Effector memory CD4-positive, alpha-beta T cell (primary cell): ENCODE measurements around the gene GPN3.
"Not testable (repeated sequence)": the region's sequence is repeated elsewhere in the genome, so short reads cannot be mapped to it uniquely, and the experiment has no call there.

Experiments
- DNase-seq, 3 donors: peaks; one replicate each; pipeline ENCODE4 v3.0.0-alpha.2; 2020
- H3K27ac ChIP-seq: 2 replicates; pipeline ENCODE4 v1.7.0; 2013; ENCODE audit warnings: mild to moderate bottlenecking, low read length, moderate library complexity; ENCODE audit not compliant: insufficient read depth, poor library complexity, severe bottlenecking
- H3K27me3 ChIP-seq: replicated peaks from 2 replicates; pipeline ENCODE4 v1.7.0; 2013; ENCODE audit warnings: mild to moderate bottlenecking, low read length; ENCODE audit not compliant: insufficient read depth, control insufficient read depth, poor library complexity, severe bottlenecking
- H3K36me3 ChIP-seq: 2 replicates; pipeline ENCODE4 v1.7.0; 2013; ENCODE audit warnings: mild to moderate bottlenecking, low read length, moderate library complexity; ENCODE audit not compliant: control insufficient read depth, insufficient read depth
- H3K4me1 ChIP-seq: 2 replicates; pipeline ENCODE4 v1.7.0; 2013; ENCODE audit warnings: low read length, mild to moderate bottlenecking; ENCODE audit not compliant: control insufficient read depth, insufficient read depth, poor library complexity, severe bottlenecking
- H3K4me3 ChIP-seq: 2 replicates; pipeline ENCODE4 v1.7.0; 2013; ENCODE audit warnings: low read length, low read depth, mild to moderate bottlenecking; ENCODE audit not compliant: insufficient read depth, poor library complexity, severe bottlenecking
- H3K9me3 ChIP-seq: 2 replicates; pipeline ENCODE4 v1.7.0; 2013; ENCODE audit warnings: mild to moderate bottlenecking, low read length, moderate library complexity; ENCODE audit not compliant: control insufficient read depth

Gene GPN3

DNA sequence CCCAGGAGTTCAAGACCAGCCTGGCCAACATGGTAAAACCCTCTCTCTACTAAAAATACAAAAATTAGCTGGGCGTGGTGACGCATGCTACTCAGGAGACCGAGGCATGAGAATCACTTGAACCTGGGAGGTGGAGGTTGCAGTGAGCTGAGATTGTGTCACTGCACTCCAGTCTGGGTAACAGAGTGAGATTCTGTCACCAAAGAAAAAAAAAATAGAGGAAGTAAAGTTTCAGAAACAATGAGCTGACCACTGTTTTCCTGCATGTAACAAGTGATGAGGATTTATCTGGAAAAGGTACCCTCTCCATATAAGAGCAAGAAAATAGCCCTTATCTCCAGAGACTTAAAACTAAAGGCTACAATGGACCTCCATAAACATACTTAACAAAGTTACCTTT lies 50.9 kb downstream of the GPN3 start:
- not testable (repeated sequence) for H3K27ac ChIP-seq, H3K4me1 ChIP-seq, DNase-seq, H3K4me3 ChIP-seq, H3K9me3 ChIP-seq, H3K27me3 ChIP-seq, H3K36me3 ChIP-seq

DNA sequence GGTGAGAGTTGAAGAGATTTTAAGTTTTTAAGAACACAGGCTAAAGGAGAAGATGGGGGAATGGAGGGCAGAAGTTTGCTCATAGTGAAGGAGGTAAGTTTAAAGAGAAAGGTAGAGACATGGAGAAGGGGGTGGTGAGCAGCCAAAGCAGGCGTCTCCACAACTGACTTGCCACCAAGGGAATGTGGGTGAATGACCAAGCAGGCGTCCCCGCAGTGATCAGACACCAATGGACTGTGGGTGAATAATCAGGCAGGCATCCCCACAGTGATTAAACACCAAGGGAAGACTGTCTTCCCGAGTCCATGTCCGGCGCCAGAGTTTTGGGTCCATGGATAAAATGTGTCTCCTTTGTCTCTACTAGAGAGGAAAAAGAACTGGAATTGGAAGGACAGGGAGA lies 58.0 kb downstream of the GPN3 start:
- not testable (repeated sequence) for H3K4me3 ChIP-seq, H3K4me1 ChIP-seq, DNase-seq, H3K9me3 ChIP-seq, H3K36me3 ChIP-seq, H3K27ac ChIP-seq, H3K27me3 ChIP-seq

GRCh38 chr12:110405126-110405662 lies 62.9 kb downstream of the GPN3 start:
- not testable (repeated sequence) for H3K4me1 ChIP-seq

GRCh38 chr12:110403976-110404682 lies 63.9 kb downstream of the GPN3 start:
- peak; percentile 59 to 74 (median 62) for DNase-seq
- H3K4me3 ChIP-seq = peak overlapping the region; percentile 99
- peak overlapping the region; percentile 95 for H3K27ac ChIP-seq
- H3K27me3 ChIP-seq = no peaks in the 10 kb centered on the region
- peaks cover 4% of the 10 kb centered on the region for H3K36me3 ChIP-seq
- no peaks in the 10 kb centered on the region for H3K9me3 ChIP-seq
- peaks cover 8% of the 10 kb centered on the region for H3K4me1 ChIP-seq

More at GRCh38 chr12:110405126-110405662, 62.9 kb downstream of the GPN3 start:
- H3K4me3 ChIP-seq, H3K27me3 ChIP-seq, H3K36me3 ChIP-seq, DNase-seq, H3K9me3 ChIP-seq, H3K27ac ChIP-seq: not testable (repeated sequence)

- Histone ChIP-seq H3K4me1 (peaks cover 8% of the 10 kb centered on the region), H3K4me3 (peak within 1 kb of the TSS; percentile 99), H3K9me3 (no peaks in the 10 kb centered on the region), H3K27me3 (no peaks in the 10 kb centered on the region), H3K27ac (peak within 1 kb of the TSS; percentile 95), H3K36me3 (peaks cover 7% of the 10 kb centered on the region)
- DNase-seq = peak; percentile 77 to 86 (median 81)
Measured at GRCh38 chr12:110403146-110403975, 64.7 kb downstream of the GPN3 start, which contains the start of gene ANAPC7. Gene ANAPC7, minus strand, starts transcription at chr12:110403708. Its CDS starts 81 bp downstream, at chr12:110403627.
